Bronchial epithelial cell (primary cell): Measurements from ENCODE around the gene SH3PXD2B. TPM values are rescaled to one million over a fixed set of nuclear protein-coding genes. Genes with fewer than 3 reads are reported as not detected.

Experiments used
- DNase-seq: peaks from one replicate; pipeline ENCODE4 v3.0.0-alpha.2; 2010; ENCODE audit warnings: low read depth
- FAIRE-seq: peaks from 2 replicates; lab custom pipeline; 2011; peaks lifted over from hg19 to GRCh38; lab: Jason Lieb, UNC
- H3K27me3 ChIP-seq: 2 replicates; pipeline ENCODE4 v1.5.1; 2011; ENCODE audit warnings: low read length; ENCODE audit not compliant: control insufficient read depth, insufficient read depth
- H3K36me3 ChIP-seq: 2 replicates; pipeline ENCODE4 v1.5.1; 2011; ENCODE audit warnings: low read length; ENCODE audit not compliant: control insufficient read depth, insufficient read depth
- H3K4me3 ChIP-seq: 2 replicates; pipeline ENCODE4 v1.5.1; 2011; ENCODE audit warnings: mild to moderate bottlenecking, low read depth, low read length, control low read depth
- total RNA-seq: library from RNA; depleted of rRNA; stranded (reverse); fragments of >200 nt; gene quantifications from 2 replicates; pipeline ENCODE4 v1.2.1, GENCODE V29; 2014
- TF ChIP-seq, protein P1 (sequence below): IDR thresholded peaks from 2 replicates; pipeline ENCODE4 v1.5.1; 2011; ENCODE audit warnings: mild to moderate bottlenecking, moderate library complexity, low read length, control low read depth, inconsistent platforms; ENCODE audit not compliant: insufficient read depth, severe bottlenecking

SH3PXD2B gene
- total RNA-seq, 1 donor from 2014 or later = 10.0 TPM

DNA sequence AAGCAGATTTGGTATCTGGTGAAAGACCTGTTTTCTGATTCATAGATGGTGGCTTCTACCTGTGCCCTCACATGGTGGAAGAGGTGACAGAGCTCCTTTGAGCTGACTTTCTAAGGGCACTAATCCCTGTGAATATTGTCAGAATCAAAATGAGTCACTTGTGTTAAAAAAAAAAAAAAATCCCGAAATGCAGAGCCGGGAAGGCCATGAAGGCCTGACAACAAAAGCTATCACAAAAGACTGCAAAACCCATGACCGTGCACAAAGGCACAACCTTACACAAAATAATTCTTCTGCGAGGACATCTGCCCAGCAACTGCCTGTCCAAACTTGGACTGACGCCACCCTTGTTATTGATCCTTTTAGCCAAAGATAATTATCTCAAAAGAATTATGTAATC lies 151.2 kb downstream of the SH3PXD2B start:
- FAIRE-seq (no peak), DNase-seq (no peak)
- TF ChIP-seq, protein P1, sequence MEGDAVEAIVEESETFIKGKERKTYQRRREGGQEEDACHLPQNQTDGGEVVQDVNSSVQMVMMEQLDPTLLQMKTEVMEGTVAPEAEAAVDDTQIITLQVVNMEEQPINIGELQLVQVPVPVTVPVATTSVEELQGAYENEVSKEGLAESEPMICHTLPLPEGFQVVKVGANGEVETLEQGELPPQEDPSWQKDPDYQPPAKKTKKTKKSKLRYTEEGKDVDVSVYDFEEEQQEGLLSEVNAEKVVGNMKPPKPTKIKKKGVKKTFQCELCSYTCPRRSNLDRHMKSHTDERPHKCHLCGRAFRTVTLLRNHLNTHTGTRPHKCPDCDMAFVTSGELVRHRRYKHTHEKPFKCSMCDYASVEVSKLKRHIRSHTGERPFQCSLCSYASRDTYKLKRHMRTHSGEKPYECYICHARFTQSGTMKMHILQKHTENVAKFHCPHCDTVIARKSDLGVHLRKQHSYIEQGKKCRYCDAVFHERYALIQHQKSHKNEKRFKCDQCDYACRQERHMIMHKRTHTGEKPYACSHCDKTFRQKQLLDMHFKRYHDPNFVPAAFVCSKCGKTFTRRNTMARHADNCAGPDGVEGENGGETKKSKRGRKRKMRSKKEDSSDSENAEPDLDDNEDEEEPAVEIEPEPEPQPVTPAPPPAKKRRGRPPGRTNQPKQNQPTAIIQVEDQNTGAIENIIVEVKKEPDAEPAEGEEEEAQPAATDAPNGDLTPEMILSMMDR = no peak
- Histone ChIP-seq H3K4me3 (no peak overlapping the region), H3K27me3 (no peaks in the 10 kb centered on the region), H3K36me3 (no peaks in the 10 kb centered on the region)

GRCh38 chr5:172302047-172302710 lies 152.1 kb downstream of the SH3PXD2B start:
- Histone ChIP-seq H3K36me3 (no peaks in the 10 kb centered on the region), H3K27me3 (no peaks in the 10 kb centered on the region), H3K4me3 (no peak overlapping the region)
- FAIRE-seq (no peak), DNase-seq (no peak)
- TF ChIP-seq, protein P1 = no peak

GRCh38 chr5:172299916-172300439 lies 154.3 kb downstream of the SH3PXD2B start:
- FAIRE-seq (no peak), DNase-seq (peak; percentile 42)
- Histone ChIP-seq H3K36me3 (no peaks in the 10 kb centered on the region), H3K27me3 (no peaks in the 10 kb centered on the region), H3K4me3 (no peak overlapping the region)
- TF ChIP-seq, protein P1 = no peak

DNA sequence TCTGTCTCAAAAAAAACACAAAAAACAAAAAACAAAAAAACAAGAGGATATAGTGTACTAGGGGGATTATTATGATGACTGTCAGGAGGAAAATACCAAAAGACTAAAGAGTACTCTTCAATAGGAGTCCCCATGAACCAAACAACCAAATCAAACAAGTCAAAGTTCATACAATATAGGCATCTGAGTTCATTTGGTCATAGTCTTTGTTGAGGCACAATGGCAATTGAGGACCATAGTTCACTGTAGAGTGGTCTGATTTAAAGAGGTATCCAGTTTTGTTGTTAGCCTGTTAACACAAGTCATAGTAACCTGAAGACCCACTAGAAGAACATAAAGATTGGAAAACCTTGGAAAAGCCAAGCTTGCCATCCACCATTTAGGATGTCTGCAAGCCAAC lies 159.5 kb downstream of the SH3PXD2B start:
- FAIRE-seq = no peak
- H3K36me3 ChIP-seq = no peaks in the 10 kb centered on the region
- TF ChIP-seq, protein P1 = no peak
- H3K27me3 ChIP-seq = no peaks in the 10 kb centered on the region
- no peak overlapping the region for H3K4me3 ChIP-seq
- no peak for DNase-seq

GRCh38 chr5:172293745-172294342 lies 160.5 kb downstream of the SH3PXD2B start:
- DNase-seq = no peak
- H3K36me3 ChIP-seq = no peaks in the 10 kb centered on the region
- H3K27me3 ChIP-seq = no peaks in the 10 kb centered on the region
- no peak for FAIRE-seq
- H3K4me3 ChIP-seq = no peak overlapping the region
- TF ChIP-seq, protein P1 = no peak
